22Rv1 (cell line): Measurements from ENCODE around the gene TPK1.

Experiments
- ZFX ChIP-seq: fragments of 450-650 bp; IDR thresholded peaks from 2 replicates; pipeline ENCODE4 v1.6.1; 2017; ENCODE audit warnings: antibody characterized with exemption, borderline replicate concordance
- TF ChIP-seq, protein P1 (sequence below): fragments of 450-650 bp; IDR thresholded peaks from 2 replicates; pipeline ENCODE4 v1.5.1; 2017; ENCODE audit warnings: mild to moderate bottlenecking

GRCh38 chr7:144483189-144483588, 352.7 kb downstream of the TPK1 start:
- TF ChIP-seq, protein P1, sequence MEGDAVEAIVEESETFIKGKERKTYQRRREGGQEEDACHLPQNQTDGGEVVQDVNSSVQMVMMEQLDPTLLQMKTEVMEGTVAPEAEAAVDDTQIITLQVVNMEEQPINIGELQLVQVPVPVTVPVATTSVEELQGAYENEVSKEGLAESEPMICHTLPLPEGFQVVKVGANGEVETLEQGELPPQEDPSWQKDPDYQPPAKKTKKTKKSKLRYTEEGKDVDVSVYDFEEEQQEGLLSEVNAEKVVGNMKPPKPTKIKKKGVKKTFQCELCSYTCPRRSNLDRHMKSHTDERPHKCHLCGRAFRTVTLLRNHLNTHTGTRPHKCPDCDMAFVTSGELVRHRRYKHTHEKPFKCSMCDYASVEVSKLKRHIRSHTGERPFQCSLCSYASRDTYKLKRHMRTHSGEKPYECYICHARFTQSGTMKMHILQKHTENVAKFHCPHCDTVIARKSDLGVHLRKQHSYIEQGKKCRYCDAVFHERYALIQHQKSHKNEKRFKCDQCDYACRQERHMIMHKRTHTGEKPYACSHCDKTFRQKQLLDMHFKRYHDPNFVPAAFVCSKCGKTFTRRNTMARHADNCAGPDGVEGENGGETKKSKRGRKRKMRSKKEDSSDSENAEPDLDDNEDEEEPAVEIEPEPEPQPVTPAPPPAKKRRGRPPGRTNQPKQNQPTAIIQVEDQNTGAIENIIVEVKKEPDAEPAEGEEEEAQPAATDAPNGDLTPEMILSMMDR = no peak
- no peak for TF ChIP-seq ZFX
